ENCODE results near the gene ANK3. TPM values are rescaled to one million over a fixed set of nuclear protein-coding genes. Genes with fewer than 3 reads are reported as not detected.

Gene ANK3
- total RNA-seq, 4 donors from 2014 or later = 6.4 to 23.2 (median 13.5) TPM

DNA sequence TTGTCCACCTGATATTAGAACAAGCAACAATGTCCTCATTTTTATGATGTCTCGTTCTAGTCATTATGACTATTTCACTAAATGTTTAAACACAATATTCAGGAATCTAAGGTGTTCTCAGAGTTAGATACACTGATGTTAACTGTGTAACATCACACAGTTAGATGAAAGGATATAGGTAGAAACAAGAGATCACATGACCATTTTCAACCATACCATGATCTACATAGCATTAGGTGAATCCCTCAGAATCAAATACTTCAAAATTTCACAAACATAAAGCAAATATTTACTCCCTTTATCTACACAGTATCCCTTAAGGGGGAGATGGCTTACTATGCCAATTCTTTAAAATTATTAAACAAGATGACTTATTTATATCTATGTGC is 90.3 kb downstream of the ANK3 start:
- TF ChIP-seq, protein P1, sequence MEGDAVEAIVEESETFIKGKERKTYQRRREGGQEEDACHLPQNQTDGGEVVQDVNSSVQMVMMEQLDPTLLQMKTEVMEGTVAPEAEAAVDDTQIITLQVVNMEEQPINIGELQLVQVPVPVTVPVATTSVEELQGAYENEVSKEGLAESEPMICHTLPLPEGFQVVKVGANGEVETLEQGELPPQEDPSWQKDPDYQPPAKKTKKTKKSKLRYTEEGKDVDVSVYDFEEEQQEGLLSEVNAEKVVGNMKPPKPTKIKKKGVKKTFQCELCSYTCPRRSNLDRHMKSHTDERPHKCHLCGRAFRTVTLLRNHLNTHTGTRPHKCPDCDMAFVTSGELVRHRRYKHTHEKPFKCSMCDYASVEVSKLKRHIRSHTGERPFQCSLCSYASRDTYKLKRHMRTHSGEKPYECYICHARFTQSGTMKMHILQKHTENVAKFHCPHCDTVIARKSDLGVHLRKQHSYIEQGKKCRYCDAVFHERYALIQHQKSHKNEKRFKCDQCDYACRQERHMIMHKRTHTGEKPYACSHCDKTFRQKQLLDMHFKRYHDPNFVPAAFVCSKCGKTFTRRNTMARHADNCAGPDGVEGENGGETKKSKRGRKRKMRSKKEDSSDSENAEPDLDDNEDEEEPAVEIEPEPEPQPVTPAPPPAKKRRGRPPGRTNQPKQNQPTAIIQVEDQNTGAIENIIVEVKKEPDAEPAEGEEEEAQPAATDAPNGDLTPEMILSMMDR (IDR thresholded peaks at IDR 0.05; ENCODE audit: low read depth) = no peak

DNA sequence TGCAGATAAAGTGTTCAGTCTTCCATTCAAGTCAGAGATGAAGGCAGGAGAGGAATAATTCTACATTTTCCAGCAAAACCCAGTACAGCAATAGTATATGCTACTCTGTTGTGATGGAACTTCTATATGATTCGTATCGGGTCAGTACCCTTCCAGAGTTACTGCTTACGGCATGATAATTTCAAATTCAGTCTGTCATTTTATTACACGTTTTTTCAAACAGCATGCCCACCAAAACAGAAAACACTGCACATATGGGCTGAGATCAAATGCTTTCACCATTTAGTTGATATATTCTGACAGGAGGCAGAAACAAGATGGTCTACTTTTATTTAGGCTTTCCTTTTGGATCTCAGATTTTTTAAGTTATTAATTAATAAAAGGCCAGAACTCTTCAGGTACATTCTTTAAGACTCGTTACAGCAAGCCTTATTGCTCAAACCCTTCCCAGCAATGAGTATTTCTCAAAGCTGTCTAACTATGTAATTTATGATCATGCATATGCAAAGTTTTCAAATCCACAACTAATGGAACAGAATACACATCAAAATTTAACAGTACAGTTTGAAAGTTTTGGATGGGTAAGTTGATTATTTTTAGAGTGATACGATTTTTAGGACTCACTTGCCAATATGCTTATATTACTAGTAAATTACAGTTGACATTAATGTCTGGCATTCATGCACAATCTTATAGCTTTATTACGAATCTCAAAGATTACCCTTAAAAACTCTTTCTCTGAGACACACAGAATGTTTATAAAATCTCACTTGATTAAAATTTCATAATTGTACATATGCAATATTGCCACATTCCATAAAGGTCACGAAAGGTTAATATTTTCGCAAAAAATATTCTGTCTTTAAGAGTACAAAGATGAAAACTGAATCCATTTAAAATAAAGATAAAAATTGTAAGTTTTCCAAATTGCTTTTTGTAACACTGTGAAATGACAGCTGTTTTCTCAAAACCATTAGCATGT is 91.0 kb downstream of the ANK3 start:
- TF ChIP-seq, protein P1 (IDR thresholded peaks at IDR 0.05; ENCODE audit: low read depth) = no peak

DNA sequence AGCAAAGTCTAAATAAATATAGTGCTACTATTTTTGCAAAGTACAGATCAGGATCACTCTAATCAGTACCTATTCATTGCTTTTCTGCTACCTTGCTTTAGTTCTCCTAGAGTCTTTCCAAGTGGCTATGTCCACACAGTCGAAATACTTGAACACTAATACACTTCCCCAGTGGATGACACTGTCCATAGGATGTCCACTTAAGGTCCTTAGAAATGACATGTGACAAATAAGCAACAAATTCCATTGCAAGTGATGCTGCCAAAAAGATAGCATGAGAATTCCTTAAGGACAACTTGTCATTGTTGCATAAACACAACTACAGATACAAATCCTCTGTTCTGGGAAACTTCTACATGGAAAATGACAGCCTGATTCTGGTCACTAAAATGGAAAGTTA is 93.6 kb downstream of the ANK3 start:
- TF ChIP-seq, protein P1 (IDR thresholded peaks at IDR 0.05; ENCODE audit: low read depth) = no peak

DNA sequence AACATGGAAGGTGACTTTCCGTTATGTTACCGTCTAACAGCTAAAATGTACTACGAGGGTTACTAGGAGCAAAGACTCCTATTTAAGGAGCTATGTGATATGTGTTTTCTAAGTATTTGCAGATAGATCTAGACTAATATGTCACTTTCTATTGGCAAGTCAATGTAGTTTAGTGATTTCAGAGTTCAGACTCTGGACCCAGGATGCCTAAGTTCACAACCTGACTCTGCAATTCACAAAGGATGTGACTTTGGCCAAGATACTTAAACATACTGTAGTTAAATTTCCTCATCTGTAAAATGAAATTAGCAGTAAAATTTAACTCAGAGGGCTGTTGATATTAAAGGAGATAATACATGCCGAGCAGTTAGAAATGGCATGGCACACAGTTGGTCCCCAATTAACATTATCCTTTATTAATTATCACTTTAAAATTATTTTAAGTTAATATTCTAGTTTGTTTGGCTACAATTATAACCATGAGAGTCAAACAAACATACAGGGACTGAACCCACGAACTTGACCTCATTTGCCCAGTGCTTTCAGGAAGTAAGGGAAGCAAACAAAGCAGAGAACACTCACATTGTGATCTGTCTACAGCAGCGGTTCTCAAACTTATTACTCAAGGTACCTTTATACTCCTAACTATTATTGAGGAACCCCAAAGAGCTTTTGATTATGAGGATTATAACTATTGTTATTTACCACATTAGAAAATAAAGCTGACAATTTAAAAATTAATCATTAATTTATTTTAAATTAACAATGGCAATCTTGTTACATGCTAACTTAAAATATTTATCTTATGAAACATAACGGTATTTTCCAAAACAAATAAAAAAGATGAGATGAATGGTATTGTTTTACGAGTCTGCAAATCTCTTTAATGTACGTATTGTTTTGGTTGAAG is 94.4 kb downstream of the ANK3 start:
- TF ChIP-seq, protein P1 (IDR thresholded peaks at IDR 0.05; ENCODE audit: low read depth) = no peak

GRCh38 chr10:60293581-60294175 is 96.0 kb downstream of the ANK3 start:
- TF ChIP-seq, protein P1 (IDR thresholded peaks at IDR 0.05; ENCODE audit: low read depth) = no peak

DNA sequence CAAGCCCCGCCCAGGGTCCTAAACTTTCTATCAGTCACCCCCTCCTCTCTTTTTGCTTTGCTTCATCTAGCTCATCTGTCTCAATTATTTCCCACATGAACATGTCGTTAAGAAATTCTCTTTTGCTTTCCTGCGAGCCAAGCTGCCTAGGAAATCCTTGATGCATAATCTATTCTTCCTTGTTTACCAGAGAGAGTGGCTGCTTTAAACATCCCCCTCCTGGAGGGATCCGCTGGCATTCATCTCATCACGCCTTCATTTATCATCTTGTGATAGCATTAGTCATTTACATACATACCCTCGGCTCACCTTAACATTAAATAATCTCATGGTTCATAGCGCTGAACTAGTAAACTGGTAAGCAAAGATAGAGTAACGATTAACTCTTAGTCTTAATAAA is 96.7 kb downstream of the ANK3 start:
- TF ChIP-seq, protein P1 (IDR thresholded peaks at IDR 0.05; ENCODE audit: low read depth) = no peak
